Measurements from ENCODE around the gene NR3C1. TPM values are rescaled to one million over a fixed set of nuclear protein-coding genes. Genes with fewer than 3 reads are reported as not detected.

Gene NR3C1
- total RNA-seq, 1 experiment from 2014 or later = 11.5 TPM

- peak; percentile 35 for DNase-seq (ENCODE audit: low read depth, low spot score)
- in situ Hi-C loops (cut with HindIII; ENCODE audit: low pct_unique_long_range_greater_than_20kb, low sequenced_read_pairs) = no loop called here
Measured at GRCh38 chr5:143402553-143403333, 743 bp downstream of the NR3C1 start.

GRCh38 chr5:143402017-143402552 lies 1.4 kb downstream of the NR3C1 start:
- no peak for DNase-seq (ENCODE audit: low read depth, low spot score)
- in situ Hi-C loops (cut with HindIII; ENCODE audit: low pct_unique_long_range_greater_than_20kb, low sequenced_read_pairs) = no loop called here

- no peak for DNase-seq (ENCODE audit: low read depth, low spot score)
- in situ Hi-C loops (cut with HindIII; ENCODE audit: low pct_unique_long_range_greater_than_20kb, low sequenced_read_pairs) = no loop called here
Measured at GRCh38 chr5:143401227-143402016, 2.1 kb downstream of the NR3C1 start.

GRCh38 chr5:143400541-143401226 lies 2.8 kb downstream of the NR3C1 start:
- in situ Hi-C loops (cut with HindIII; ENCODE audit: low pct_unique_long_range_greater_than_20kb, low sequenced_read_pairs) = no loop called here
- DNase-seq (ENCODE audit: low read depth, low spot score) = no peak

- no peak for DNase-seq (ENCODE audit: low read depth, low spot score)
- in situ Hi-C loops (cut with HindIII; ENCODE audit: low pct_unique_long_range_greater_than_20kb, low sequenced_read_pairs) = loop anchor here (25.0 kb wide), 1 partner anchor 188 kb away; no protein-coding TSS in a partner anchor
Measured at GRCh38 chr5:143399616-143400540, 3.6 kb downstream of the NR3C1 start.

- in situ Hi-C loops (cut with HindIII; ENCODE audit: low pct_unique_long_range_greater_than_20kb, low sequenced_read_pairs) = loop anchor here (25.0 kb wide), 1 partner anchor 186 kb away; no protein-coding TSS in a partner anchor
- DNase-seq (ENCODE audit: low read depth, low spot score) = peak; percentile 22
Measured at GRCh38 chr5:143398451-143399237, 4.8 kb downstream of the NR3C1 start.

- in situ Hi-C loops (cut with HindIII; ENCODE audit: low pct_unique_long_range_greater_than_20kb, low sequenced_read_pairs) = loop anchor here (25.0 kb wide), 1 partner anchor 186 kb away; no protein-coding TSS in a partner anchor
- no peak for DNase-seq (ENCODE audit: low read depth, low spot score)
Measured at GRCh38 chr5:143398053-143398355, 5.5 kb downstream of the NR3C1 start.

- peak; percentile 51 for DNase-seq (ENCODE audit: low read depth, low spot score)
- in situ Hi-C loops (cut with HindIII; ENCODE audit: low pct_unique_long_range_greater_than_20kb, low sequenced_read_pairs) = loop anchor here (25.0 kb wide), 1 partner anchor 185 kb away; no protein-coding TSS in a partner anchor
Measured at GRCh38 chr5:143397302-143398052, 6.0 kb downstream of the NR3C1 start.

GRCh38 chr5:143396353-143396940 lies 7.0 kb downstream of the NR3C1 start:
- no peak for DNase-seq (ENCODE audit: low read depth, low spot score)
- in situ Hi-C loops (cut with HindIII; ENCODE audit: low pct_unique_long_range_greater_than_20kb, low sequenced_read_pairs) = loop anchor here (25.0 kb wide), 1 partner anchor 184 kb away; no protein-coding TSS in a partner anchor

- no peak for DNase-seq (ENCODE audit: low read depth, low spot score)
- in situ Hi-C loops (cut with HindIII; ENCODE audit: low pct_unique_long_range_greater_than_20kb, low sequenced_read_pairs) = loop anchor here (25.0 kb wide), 1 partner anchor 183 kb away; no protein-coding TSS in a partner anchor
Measured at GRCh38 chr5:143395638-143396352, 7.7 kb downstream of the NR3C1 start.

- DNase-seq (ENCODE audit: low read depth, low spot score) = peak; percentile 39
- in situ Hi-C loops (cut with HindIII; ENCODE audit: low pct_unique_long_range_greater_than_20kb, low sequenced_read_pairs) = loop anchor here (25.0 kb wide), 1 partner anchor 181 kb away; no protein-coding TSS in a partner anchor
Measured at GRCh38 chr5:143393524-143393923, 10.0 kb downstream of the NR3C1 start.

- DNase-seq (ENCODE audit: low read depth, low spot score) = no peak
- in situ Hi-C loops (cut with HindIII; ENCODE audit: low pct_unique_long_range_greater_than_20kb, low sequenced_read_pairs) = loop anchor here (25.0 kb wide), 1 partner anchor 179 kb away; no protein-coding TSS in a partner anchor
Measured at GRCh38 chr5:143390941-143391340, 12.5 kb downstream of the NR3C1 start.

- in situ Hi-C loops (cut with HindIII; ENCODE audit: low pct_unique_long_range_greater_than_20kb, low sequenced_read_pairs) = loop anchor here (25.0 kb wide), 1 partner anchor 178 kb away; no protein-coding TSS in a partner anchor
- DNase-seq (ENCODE audit: low read depth, low spot score) = no peak
Measured at GRCh38 chr5:143390258-143390657, 13.2 kb downstream of the NR3C1 start.

- DNase-seq (ENCODE audit: low read depth, low spot score) = no peak
- in situ Hi-C loops (cut with HindIII; ENCODE audit: low pct_unique_long_range_greater_than_20kb, low sequenced_read_pairs) = loop anchor here (25.0 kb wide), 1 partner anchor 174 kb away; no protein-coding TSS in a partner anchor
Measured at GRCh38 chr5:143386725-143387124, 16.8 kb downstream of the NR3C1 start.
